GM19328 (cell line): ENCODE results near the gene SNRPA1.
A peak's percentile ranks its signal among the peaks of the same experiment; 100 is the strongest.
"Not testable (repeated sequence)": the region's sequence is repeated elsewhere in the genome, so short reads cannot be mapped to it uniquely, and the experiment has no call there.

Experiments
- ATAC-seq: cut with Tn5 transposase; IDR thresholded peaks from one replicate; pipeline ENCODE4 v1.9.1; 2021; ENCODE audit warnings: mild to moderate bottlenecking, moderate library complexity; ENCODE audit not compliant: unreplicated experiment

Gene SNRPA1

GRCh38 chr15:101294731-101295606, at the start of gene SNRPA1:
Gene SNRPA1, minus strand, starts transcription at chr15:101295248. Its CDS starts 70 bp downstream, at chr15:101295178.
- peak; percentile 72 for ATAC-seq

GRCh38 chr15:101342056-101342455, 47.0 kb upstream of the SNRPA1 start:
- ATAC-seq: no peak

GRCh38 chr15:101338502-101339057, 43.5 kb upstream of the SNRPA1 start:
- ATAC-seq: no peak

GRCh38 chr15:101337976-101338375, 42.9 kb upstream of the SNRPA1 start:
- ATAC-seq: no peak

- not testable (repeated sequence) for ATAC-seq
These were observed 39.1 kb upstream of the SNRPA1 start for GRCh38 chr15:101333907-101334789.

GRCh38 chr15:101332061-101332467, 37.0 kb upstream of the SNRPA1 start:
- no peak for ATAC-seq

GRCh38 chr15:101329867-101330380, 34.9 kb upstream of the SNRPA1 start:
- no peak for ATAC-seq

GRCh38 chr15:101329309-101329863, 34.3 kb upstream of the SNRPA1 start:
- ATAC-seq: no peak

GRCh38 chr15:101328001-101328400, 33.0 kb upstream of the SNRPA1 start:
- ATAC-seq: no peak

- no peak for ATAC-seq
These were observed 32.2 kb upstream of the SNRPA1 start for GRCh38 chr15:101327147-101327740.

GRCh38 chr15:101326462-101327146, 31.6 kb upstream of the SNRPA1 start:
- no peak for ATAC-seq

- ATAC-seq: no peak
These were observed 30.9 kb upstream of the SNRPA1 start for GRCh38 chr15:101326026-101326315.

- no peak for ATAC-seq
These were observed 30.4 kb upstream of the SNRPA1 start for GRCh38 chr15:101325263-101326025.

- ATAC-seq: no peak
These were observed 29.6 kb upstream of the SNRPA1 start for GRCh38 chr15:101324524-101325177.

GRCh38 chr15:101323793-101324523, 28.9 kb upstream of the SNRPA1 start:
- ATAC-seq: no peak

GRCh38 chr15:101322854-101323477, 27.9 kb upstream of the SNRPA1 start:
- ATAC-seq: no peak

- ATAC-seq: no peak
These were observed 27.1 kb upstream of the SNRPA1 start for GRCh38 chr15:101322016-101322695.
